ENCODE data around the gene PHKA1.
"Not testable (repeated sequence)": the region's sequence is repeated elsewhere in the genome, so short reads cannot be mapped to it uniquely, and the experiment has no call there.

The PHKA1 gene

DNA sequence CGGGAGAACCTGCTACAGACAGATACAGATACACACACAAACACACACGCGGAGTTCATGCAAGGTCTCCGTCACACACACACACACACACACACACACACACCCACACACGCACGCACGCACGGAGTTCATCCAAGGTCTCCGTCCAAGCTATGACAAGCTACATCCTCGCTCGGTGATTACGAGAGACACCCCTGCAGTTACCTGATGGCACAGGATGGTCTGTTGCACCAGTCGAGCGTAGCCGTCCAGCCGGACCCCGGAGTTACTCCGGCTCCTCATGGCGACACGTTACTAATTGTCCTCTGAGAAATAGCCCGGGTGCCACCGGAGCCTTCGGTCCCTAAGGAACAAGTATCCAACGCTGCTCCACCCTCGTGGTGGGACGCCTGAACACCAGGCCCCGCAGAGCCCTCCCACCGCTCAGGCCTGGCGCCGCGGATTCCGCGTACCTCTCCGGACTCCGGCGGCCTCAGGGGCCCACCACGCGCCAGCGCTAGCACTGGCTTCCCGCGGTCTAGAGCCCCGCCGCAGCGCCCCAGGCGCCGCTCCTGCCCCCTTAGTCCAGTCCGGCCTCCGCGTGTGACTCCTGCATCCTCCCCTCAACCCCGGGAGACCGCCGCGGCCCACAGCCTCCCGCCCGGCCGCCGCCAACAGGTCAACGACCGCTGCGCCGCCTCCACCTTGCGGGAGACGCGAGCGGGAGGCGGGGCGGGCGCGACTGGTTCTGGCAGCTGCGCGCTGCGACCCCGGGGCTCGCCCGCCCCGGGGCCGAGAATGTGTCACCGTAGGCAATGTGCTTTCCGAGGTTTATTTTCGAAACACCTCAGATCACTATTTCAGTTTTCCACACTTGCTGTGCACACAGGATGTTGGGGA lies at the start of gene PHKA1:
Gene PHKA1 (minus strand): TSS at position 708 of the 879 bp plus-strand sequence. CDS start 426 bp downstream, at position 282.
- DNase-seq (ENCODE audit: low read depth) = peak; percentile 39
- peak within 1 kb of the TSS; percentile 57 for H3K4me3 ChIP-seq (replicated peaks; ENCODE audit: low read depth, low read length)

DNA sequence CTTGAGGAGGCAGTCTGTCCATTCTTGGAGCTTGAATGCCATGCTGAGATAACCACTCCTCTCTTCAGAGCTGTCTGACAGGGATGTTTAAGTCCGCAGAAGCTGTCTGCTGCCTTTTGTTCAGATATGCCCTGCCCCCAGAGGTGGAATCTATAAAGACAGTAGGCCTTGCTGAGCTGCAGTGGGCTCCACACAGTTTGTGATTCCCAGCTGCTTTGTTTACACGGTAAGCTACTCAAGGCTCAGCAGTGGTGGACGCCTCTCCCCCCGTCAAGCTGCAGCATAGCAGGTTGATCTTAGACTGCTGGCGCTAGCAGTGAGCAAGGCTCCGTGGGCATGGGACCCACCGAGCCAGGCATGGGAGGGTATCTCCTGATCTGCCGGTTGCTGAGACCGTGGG lies 46.3 kb upstream of the PHKA1 start:
- not testable (repeated sequence) for DNase-seq (ENCODE audit: low read depth); H3K4me3 ChIP-seq (replicated peaks; ENCODE audit: low read depth, low read length)

DNA sequence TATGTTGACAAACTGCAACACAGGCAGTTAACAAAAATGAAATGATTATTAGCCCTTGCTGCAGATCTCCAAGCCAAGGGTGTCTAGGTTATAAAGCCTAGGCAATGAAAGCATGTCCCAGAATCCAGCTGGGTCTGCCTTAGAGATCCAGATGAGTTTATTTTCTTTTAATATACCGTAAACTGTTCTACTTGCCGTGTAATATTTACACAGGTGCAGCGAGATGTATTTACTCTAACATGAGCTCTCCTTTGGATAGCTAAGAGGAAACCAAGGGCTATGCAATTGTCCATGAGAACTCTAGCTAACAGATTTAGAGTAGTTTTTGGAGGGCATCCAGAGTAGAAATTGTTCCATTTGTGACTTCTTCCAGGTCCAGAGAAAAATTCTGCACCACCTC lies 34.4 kb upstream of the PHKA1 start:
- not testable (repeated sequence) for H3K4me3 ChIP-seq (replicated peaks; ENCODE audit: low read depth, low read length); DNase-seq (ENCODE audit: low read depth)

DNA sequence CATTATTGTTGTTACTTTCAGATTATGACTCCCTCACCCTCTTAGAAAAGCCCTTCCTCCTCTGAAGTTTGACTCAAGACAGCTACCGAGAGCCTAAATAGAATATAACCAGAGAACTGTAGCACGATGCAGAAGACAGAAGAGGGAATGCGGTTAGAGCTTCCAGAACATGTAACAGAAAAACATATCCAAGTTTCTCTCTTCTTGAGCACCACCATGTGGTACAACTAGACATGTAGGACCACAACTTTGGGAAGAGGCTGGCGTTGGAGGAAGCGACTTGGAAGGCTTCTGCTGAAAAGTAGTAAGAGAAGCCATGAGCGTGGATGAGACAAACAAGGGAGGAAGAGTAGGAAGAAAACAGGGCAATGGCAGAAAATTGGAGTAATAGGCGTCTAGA lies 31.4 kb upstream of the PHKA1 start:
- H3K4me3 ChIP-seq (replicated peaks; ENCODE audit: low read depth, low read length); DNase-seq (ENCODE audit: low read depth): not testable (repeated sequence)

DNA sequence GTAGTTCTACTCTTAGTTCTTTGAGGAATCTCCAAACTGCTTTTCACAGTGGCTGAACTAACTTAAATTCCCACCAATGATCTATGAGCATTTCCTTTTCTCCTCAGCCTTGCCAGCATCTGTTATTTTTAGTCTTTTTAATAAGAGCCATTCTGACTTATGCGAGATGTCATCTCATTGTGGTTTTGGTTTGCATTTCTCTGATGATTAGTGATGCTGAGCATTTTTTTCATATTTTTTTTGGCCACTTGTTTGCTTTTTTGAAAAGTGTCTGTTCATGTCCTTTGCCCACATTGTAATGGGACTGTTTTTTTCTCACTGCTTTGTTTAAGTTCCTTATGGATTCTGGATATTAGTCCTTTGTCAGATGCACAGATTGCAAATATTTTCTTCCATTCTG lies 21.5 kb upstream of the PHKA1 start:
- no peak overlapping the region for H3K4me3 ChIP-seq (replicated peaks; ENCODE audit: low read depth, low read length)
- TF ChIP-seq, protein P1, sequence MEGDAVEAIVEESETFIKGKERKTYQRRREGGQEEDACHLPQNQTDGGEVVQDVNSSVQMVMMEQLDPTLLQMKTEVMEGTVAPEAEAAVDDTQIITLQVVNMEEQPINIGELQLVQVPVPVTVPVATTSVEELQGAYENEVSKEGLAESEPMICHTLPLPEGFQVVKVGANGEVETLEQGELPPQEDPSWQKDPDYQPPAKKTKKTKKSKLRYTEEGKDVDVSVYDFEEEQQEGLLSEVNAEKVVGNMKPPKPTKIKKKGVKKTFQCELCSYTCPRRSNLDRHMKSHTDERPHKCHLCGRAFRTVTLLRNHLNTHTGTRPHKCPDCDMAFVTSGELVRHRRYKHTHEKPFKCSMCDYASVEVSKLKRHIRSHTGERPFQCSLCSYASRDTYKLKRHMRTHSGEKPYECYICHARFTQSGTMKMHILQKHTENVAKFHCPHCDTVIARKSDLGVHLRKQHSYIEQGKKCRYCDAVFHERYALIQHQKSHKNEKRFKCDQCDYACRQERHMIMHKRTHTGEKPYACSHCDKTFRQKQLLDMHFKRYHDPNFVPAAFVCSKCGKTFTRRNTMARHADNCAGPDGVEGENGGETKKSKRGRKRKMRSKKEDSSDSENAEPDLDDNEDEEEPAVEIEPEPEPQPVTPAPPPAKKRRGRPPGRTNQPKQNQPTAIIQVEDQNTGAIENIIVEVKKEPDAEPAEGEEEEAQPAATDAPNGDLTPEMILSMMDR (IDR thresholded peaks at IDR 0.05; ENCODE audit: low read length, missing control alignments) = no peak
- DNase-seq (ENCODE audit: low read depth) = no peak

DNA sequence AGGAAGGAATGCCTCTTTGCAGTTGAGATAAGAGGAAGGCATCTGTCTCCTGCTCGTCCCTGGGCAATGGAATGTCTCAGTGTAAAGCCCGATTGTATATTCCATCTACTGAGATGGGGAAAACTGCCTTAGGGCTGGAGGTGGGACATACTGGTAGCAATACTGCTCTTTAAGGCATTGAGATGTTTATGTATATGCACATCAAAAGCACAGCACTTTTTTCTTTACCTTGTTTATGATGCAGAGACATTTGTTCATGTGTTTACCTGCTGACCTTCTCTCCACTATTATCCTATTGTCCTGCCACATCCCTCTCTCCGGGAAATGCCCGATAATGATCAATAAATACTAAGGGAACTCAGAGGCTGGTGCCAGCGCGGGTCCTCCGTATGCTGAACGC lies 19.5 kb upstream of the PHKA1 start:
- not testable (repeated sequence) for H3K4me3 ChIP-seq (replicated peaks; ENCODE audit: low read depth, low read length); DNase-seq (ENCODE audit: low read depth)

DNA sequence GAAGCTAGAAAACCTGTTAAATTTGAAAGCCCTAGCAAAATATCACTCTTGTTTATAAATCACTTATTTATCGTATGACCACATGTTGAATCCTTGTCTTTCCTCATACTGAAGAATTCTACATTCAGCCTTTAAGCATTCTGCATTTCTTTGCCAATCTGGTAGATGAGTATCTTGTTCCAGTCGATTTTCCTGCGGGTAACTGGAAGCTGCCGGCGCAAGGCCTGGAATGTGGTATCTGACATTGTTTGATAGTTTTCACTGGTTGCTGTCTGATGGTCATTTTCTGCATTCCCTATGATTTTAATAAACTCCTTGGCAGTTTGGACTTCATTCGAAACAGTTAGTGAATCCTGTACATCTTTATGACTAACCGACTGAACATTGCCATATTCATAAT lies 13.7 kb upstream of the PHKA1 start:
- DNase-seq (ENCODE audit: low read depth) = no peak
- no peak overlapping the region for H3K4me3 ChIP-seq (replicated peaks; ENCODE audit: low read depth, low read length)
- TF ChIP-seq, protein P1 (IDR thresholded peaks at IDR 0.05; ENCODE audit: low read length, missing control alignments) = no peak

DNA sequence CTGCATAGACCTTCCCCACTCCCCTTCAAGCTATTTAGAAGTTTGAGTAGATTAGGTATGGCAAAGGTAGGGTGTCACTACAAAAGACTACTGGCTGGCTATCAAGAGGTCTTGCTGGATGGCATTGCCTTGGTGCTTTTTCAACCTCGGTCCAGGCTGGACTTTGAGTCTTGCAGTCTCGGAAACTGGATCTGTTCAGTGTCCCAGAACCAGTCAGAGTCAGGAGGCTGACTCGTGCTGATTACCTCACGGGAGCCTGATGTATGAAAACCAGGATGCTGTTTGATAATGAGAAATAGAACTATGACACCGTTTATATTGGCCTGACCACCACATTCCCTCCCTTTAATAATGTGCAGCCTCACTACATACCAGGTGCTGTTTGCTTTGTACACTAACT lies 2.7 kb upstream of the PHKA1 start:
- no peak overlapping the region for H3K4me3 ChIP-seq (replicated peaks; ENCODE audit: low read depth, low read length)
- TF ChIP-seq, protein P1 (IDR thresholded peaks at IDR 0.05; ENCODE audit: low read length, missing control alignments) = no peak
- DNase-seq (ENCODE audit: low read depth) = no peak

DNA sequence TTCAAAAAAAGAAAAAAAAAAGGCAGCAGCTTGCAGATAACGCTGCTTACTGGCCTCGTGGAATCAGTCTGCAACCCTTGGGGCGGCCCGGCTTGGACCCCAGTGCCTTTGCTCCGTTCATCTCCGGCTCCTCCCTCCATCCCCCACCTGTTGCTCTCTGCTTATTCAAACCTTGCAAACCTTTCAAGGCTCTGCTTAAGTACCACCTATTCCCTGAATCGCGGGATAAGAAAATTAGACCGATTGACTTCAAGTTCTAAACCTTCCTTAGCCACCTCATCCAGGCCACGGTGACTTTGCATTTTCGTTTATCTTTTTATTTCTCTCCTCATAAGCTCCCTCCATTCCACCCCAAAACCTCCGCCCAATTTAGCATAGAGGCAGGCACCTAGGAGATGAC lies 1.4 kb upstream of the PHKA1 start:
- H3K4me3 ChIP-seq (replicated peaks; ENCODE audit: low read depth, low read length) = no peak overlapping the region
- DNase-seq (ENCODE audit: low read depth) = no peak
- TF ChIP-seq, protein P1 (IDR thresholded peaks at IDR 0.05; ENCODE audit: low read length, missing control alignments) = no peak

Data from fibroblast of pulmonary artery (primary cell).